NCI-H82 (cell line): ENCODE measurements around the gene ANO2.
A peak's percentile ranks its signal among the peaks of the same experiment; 100 is the strongest.

ENCODE experiments used
- DNase-seq: peaks from one replicate; lab custom pipeline; 2025; lab: John Stamatoyannopoulos, UW

Gene ANO2

GRCh38 chr12:5581616-5582015 lies 363.4 kb downstream of the ANO2 start:
- peak; percentile 31 for DNase-seq

DNA sequence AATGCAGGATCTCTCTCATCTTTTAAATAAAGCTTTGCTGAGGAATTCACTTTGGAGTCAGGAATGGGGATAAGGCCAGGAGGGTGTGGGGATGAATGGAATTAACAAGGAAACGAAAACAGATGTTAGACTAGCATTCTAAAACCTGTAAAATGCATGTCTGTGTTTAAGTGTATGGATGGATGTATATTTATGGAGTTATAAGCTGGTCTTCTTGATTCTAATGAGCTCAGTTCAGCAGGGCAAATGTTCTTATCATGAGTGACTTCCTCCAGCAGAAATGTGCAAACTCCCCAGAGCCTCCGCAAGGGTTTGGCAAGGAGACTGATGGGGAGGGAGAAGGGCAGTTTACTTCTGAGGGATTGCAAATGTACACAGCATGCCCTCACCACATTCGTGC lies 364.0 kb downstream of the ANO2 start:
- no peak for DNase-seq

DNA sequence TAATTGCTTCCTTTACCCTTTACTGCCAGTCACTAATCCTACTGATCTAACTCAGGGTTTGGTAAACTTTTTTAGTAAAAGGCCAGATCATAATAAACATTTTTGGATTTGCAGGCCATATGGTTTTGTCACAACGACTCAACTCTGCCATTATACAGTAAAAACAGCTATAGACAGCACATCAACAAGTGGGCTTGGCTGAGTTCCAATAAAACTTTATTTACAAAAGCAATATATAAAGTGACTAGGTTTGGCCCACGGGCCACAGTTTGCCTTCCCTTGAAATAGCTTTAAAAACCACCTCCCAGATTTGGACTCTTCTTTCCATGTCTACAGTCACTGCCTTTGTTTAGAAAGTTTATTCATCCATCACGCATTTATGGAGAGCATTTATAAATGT lies 366.3 kb downstream of the ANO2 start:
- no peak for DNase-seq

GRCh38 chr12:5577741-5578140 lies 367.3 kb downstream of the ANO2 start:
- DNase-seq, result no peak

DNA sequence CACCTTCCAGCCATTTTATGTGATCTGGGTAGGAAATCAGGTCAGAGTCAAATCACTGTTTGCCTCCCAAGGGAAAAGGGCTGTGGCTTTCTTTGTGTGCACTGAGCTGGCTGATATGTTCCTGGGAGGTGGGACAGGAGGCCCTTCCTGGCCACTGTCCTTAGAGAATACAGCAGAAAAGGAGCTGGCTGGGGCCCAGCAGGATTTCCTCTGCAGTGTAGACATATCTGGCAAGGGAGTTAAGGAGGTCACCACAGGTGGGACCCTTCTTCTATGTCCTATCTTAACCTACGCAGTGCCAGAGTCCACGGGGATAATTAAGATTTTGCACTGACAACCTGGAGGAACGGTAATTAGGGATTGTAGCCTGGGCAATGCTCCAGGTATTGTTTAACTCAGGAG lies 367.8 kb downstream of the ANO2 start:
- peak; percentile 40 for DNase-seq

DNA sequence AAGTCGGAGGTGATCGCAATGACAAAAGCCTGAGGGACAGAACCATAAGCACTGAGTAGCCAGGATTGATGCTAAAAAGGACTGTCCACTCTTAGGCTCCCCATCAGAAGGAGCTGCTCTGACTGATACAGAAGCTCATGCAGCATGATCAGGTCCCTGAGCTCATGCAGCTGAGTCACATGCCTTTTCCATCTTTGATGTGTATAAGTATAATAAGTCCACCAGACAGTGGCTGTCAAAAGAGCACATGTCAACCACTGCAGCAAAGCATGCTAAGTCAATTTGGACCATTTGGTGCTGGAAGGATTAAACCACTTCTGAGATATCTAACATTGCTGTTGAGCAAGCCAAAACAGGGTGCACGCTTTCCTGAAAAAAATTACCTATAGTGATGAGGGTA lies 369.1 kb downstream of the ANO2 start:
- DNase-seq, result peak; percentile 28

DNA sequence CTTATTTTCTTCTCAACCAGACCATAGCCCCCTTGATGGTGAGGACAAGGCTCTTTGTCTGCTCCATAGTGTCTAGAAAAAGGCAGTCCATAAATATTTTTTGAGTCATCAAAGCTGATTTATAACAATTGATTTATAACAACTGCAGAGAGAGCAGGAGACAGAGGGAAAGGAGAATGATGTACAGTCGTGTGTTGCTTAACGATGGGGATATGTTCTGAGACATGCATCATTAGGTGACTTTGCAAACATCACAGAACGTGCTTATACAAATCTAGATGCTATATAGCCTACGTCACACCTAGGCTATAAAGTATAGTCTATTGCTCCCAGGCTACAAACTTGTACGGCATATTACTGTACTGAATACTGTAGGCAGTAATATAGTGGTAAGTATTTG lies 369.8 kb downstream of the ANO2 start:
- no peak for DNase-seq

- DNase-seq, result no peak
These were observed 371.7 kb downstream of the ANO2 start for GRCh38 chr12:5573390-5573789.

DNA sequence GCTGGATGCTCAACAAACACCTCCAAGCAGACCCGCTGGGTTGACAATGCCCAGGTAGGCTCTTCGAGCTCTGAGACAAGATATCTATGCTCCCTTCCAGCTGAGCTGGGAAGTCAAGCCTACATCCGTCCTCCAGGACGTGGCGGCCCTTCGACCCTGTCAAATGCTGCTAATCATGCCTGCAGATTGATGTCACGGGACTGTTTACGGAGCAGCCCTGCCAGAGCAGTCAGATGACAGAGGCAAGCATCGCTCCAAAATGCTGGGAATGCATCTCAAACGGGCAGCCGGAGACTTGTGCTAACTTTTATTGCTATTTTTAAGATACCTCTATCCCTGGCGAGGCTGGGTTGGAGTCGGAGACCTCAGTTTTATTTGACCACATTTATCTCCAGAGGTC lies 373.9 kb downstream of the ANO2 start:
- DNase-seq, result no peak

DNA sequence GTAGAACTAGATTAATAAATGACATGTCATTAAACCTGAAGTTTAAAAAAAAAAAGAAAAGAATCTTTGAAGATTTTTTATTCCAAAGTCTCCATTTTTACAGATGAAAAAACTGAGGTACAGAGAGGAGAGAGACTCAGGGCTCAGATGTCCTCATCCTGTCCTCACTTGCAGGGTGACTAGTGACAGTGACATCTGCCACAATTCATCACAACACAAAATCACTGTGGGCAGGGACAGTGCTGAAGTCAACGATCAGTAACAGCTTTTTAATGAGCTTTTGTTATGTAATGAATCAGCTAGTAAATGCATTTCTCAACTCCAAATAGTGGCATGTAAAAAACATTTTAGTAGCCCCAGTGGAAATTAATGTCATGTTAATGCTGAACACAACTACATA lies 374.6 kb downstream of the ANO2 start:
- peak; percentile 68 for DNase-seq

GRCh38 chr12:5568325-5568981 lies 376.6 kb downstream of the ANO2 start:
- no peak for DNase-seq

DNA sequence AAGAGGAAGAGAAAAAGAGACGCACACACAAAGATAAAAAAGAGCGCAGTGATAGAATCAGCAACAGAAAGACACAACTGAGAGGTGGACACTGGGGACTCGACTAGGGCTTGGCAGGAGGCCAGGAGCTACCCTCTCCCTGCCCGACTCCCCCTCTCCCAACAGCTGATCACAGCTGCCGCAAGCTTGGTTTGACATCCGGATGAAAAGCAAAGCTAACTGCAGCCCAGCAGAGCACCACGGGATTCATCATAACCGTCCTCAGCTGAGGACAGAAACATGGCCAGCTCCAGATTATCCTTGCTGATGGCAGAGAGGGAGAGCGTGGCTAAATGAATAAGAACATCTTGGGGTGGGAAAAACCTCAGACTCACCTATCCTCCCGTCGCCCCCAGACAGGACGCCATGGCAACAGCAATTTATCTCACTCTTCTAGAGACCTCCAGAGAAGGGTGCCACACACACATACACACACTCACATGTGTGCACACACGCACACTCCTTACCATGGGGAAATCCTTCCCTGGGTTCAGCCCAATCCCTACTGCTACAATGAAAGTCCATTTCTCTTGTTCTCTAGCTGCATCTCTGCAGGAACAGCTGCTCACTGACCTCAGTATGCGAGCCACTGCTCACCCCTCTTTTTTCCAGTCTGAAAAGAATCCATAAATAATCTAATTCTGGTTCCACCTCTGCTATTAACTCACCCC lies 377.9 kb downstream of the ANO2 start:
- DNase-seq, result peak; percentile 64

DNA sequence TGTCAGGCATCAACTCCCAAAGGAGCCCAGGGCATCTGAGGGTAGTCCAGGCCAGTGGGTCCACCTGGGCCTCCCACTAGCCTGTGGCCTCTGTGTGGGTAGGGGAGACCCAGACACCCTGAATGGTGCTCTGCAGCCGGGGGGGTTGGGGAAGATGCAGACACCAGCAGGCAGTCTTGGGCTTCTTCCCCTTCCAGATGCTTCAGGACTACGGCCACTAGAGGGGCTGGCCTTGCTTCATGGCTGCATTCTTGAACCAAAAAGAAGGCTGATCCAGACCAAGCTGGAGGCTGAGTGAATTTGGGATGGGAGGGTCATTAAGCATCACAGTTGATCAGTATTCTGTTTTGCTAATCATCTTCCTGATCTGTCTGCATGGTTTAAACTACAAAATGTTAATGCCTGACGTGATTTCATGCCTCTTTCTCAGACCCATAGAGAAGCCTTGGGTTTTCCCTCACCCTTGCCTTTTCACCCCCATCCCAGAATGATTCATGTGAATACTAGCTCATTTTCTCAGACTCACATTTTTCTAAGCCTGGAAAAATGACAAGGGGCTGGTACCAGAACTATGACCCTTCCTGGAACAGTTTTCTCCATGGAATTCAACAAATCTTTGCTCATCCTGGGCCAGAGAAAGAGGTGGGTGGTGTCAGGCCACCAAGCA lies 379.0 kb downstream of the ANO2 start:
- DNase-seq, result no peak

GRCh38 chr12:5562581-5562980 lies 382.5 kb downstream of the ANO2 start:
- DNase-seq, result no peak

- no peak for DNase-seq
These were observed 383.2 kb downstream of the ANO2 start for GRCh38 chr12:5561846-5562245.

- DNase-seq, result peak; percentile 27
These were observed 384.0 kb downstream of the ANO2 start for GRCh38 chr12:5561057-5561456.

- DNase-seq, result no peak
These were observed 384.8 kb downstream of the ANO2 start for GRCh38 chr12:5560265-5560664.

DNA sequence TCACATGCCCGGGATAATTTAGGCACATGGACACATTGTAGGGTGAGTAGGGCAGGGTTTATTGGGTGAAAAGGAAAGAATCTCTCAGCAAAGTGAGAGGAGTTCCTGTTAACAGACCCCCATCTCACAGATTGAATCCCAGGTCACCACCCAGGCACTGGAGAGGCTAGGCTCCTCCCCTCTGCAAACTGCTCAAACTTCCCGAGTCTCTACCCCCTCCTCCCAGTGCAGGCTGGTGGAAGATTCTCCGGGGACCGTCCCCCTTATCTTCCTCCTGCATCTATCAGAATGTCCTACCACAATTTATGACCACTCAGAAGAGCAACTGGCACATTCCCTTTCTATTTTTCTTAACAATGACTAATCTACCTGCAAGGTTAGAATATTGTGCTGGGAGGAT lies 387.2 kb downstream of the ANO2 start:
- DNase-seq, result no peak

DNA sequence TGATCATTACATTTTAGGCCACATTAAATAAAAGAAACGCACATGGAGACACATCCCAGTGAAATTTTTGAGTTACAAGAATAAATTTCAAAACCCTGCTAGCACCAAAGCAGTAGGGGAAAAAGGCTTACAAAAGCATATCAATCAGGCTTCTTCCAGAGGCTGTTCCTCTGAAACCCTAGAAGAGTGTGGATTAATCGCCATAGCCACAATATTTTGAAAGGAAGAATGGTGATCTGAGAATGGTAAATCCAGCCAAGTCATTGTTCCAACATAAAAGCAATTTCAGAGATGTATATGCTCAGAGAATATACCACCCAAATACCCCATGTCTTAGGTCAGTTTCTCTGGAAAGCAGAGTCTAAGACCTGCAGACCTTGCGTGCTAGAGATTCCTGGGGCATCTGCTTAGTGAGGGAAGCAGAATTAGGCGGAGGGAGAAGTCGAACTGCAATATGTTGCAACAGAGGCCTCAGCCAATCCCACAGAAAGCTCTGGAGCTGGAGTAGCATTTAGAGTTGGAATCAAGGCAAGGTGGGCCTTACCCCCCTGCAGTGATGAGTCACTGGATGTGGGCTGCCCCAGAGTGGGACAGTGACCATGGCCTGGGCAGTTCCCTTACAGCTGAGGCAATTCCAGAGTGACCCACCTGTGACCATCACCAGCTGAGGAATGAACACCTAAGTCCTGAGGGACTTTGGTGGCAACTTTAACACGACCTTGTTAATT lies 387.9 kb downstream of the ANO2 start:
- peak; percentile 62 for DNase-seq

GRCh38 chr12:5556033-5556614 lies 388.9 kb downstream of the ANO2 start:
- peak; percentile 17 for DNase-seq

DNA sequence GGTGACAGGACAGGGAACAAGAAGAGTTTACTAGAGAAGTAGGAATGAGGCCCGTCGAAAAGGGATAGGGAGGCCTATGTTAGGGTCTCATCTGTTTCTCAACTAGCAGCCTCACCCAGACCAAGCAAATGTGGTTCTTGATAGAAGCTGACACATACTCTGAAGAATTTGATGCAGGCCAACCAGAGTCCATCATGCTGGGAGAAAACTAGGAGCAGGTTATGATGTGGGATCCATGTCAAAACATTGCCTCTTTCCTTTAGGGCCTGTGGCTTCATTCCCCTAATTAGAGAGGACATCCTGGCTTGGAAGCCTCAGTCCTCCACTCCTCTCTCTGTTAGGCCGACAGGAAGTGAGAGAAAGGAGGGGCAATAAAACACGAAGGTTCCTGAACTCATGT lies 390.3 kb downstream of the ANO2 start:
- no peak for DNase-seq

DNA sequence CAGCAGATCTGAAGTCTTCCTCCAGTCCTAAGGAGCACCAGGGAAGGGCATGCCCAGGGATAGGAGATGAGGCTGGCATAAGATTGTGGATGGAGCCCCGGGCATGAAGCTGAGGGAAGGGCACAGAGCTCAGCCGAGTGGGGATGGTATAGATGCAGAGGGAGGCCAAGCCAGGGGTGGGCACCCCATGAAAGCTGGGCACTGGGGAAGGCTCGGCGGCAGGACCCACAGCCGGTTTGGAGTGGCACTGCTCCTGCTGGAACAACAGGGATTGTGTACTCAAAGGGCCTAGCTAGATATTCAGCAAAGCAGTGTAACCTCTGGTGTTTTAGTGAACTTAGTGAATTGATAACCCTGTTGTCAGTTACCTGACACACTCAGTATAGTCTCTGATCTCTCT lies 396.0 kb downstream of the ANO2 start:
- no peak for DNase-seq
